HG02678 (cell line): Measurements from ENCODE around the gene ABCG1.

ENCODE experiments used
- ATAC-seq: cut with Tn5 transposase; IDR thresholded peaks from one replicate; pipeline ENCODE4 v1.9.1; 2021; ENCODE audit warnings: mild to moderate bottlenecking, moderate library complexity; ENCODE audit not compliant: unreplicated experiment

ABCG1 gene

GRCh38 chr21:42265231-42265812, 46.4 kb downstream of the ABCG1 start:
- no peak for ATAC-seq

GRCh38 chr21:42266971-42267556, 48.1 kb downstream of the ABCG1 start:
- ATAC-seq = no peak

- no peak for ATAC-seq
Measured at GRCh38 chr21:42269386-42269785, 50.4 kb downstream of the ABCG1 start.

- ATAC-seq = no peak
Measured at GRCh38 chr21:42271065-42271464, 52.1 kb downstream of the ABCG1 start.

GRCh38 chr21:42272109-42272962, 53.4 kb downstream of the ABCG1 start:
- no peak for ATAC-seq

- no peak for ATAC-seq
Measured at GRCh38 chr21:42272984-42273600, 54.2 kb downstream of the ABCG1 start.

- ATAC-seq = no peak
Measured at GRCh38 chr21:42276076-42276475, 57.1 kb downstream of the ABCG1 start.

GRCh38 chr21:42276526-42277154, 57.7 kb downstream of the ABCG1 start:
- ATAC-seq = no peak

GRCh38 chr21:42277593-42277992, 58.7 kb downstream of the ABCG1 start:
- no peak for ATAC-seq

GRCh38 chr21:42278451-42279149, 59.7 kb downstream of the ABCG1 start:
- ATAC-seq = no peak

- ATAC-seq = no peak
Measured at GRCh38 chr21:42279341-42279871, 60.5 kb downstream of the ABCG1 start.

GRCh38 chr21:42279888-42280287, 60.9 kb downstream of the ABCG1 start:
- ATAC-seq = no peak

- no peak for ATAC-seq
Measured at GRCh38 chr21:42280356-42281180, 61.6 kb downstream of the ABCG1 start.

- ATAC-seq = no peak
Measured at GRCh38 chr21:42281181-42281680, 62.3 kb downstream of the ABCG1 start.

GRCh38 chr21:42282021-42282420, 63.1 kb downstream of the ABCG1 start:
- ATAC-seq = no peak

GRCh38 chr21:42282715-42283114, 63.8 kb downstream of the ABCG1 start:
- ATAC-seq = no peak

- no peak for ATAC-seq
Measured at GRCh38 chr21:42285569-42286245, 66.8 kb downstream of the ABCG1 start.

- peak; percentile 57 for ATAC-seq
Measured at GRCh38 chr21:42286416-42286815, 67.5 kb downstream of the ABCG1 start.
